OCI-LY1 (cell line): ENCODE results near the gene RIMBP3C.
"Not testable (repeated sequence)": the region's sequence is repeated elsewhere in the genome, so short reads cannot be mapped to it uniquely, and the experiment has no call there.

ENCODE experiments used
- H2AFZ ChIP-seq: fragments of 200-600 bp; sonication (generic), shearing (Covaris generic); 2 replicates; pipeline ENCODE4 v1.6.0; 2014; ENCODE audit warnings: antibody characterized with exemption, mild to moderate bottlenecking, low read length
- H3F3A ChIP-seq: fragments of 200-600 bp; sonication (generic), shearing (Covaris generic); 2 replicates; pipeline ENCODE4 v1.6.0; 2014; ENCODE audit warnings: mild to moderate bottlenecking, antibody characterized with exemption, low read length, moderate library complexity; ENCODE audit not compliant: insufficient read depth
- H3K27ac ChIP-seq: fragments of 200-600 bp; sonication (generic); 2 replicates; pipeline ENCODE4 v1.5.1; 2014; ENCODE audit warnings: low read length, mixed run types, mild to moderate bottlenecking, low read depth; ENCODE audit not compliant: poor library complexity, severe bottlenecking
- H3K27me3 ChIP-seq: fragments of 200-600 bp; sonication (generic); 2 replicates; pipeline ENCODE4 v1.6.0; 2014; ENCODE audit warnings: antibody characterized with exemption, mild to moderate bottlenecking, low read length, moderate library complexity; ENCODE audit not compliant: insufficient read depth
- H3K36me3 ChIP-seq: fragments of 200-600 bp; sonication (generic); 2 replicates; pipeline ENCODE4 v1.6.1; 2014; ENCODE audit warnings: mild to moderate bottlenecking, antibody characterized with exemption, low read length, moderate library complexity, mixed read lengths; ENCODE audit not compliant: insufficient read depth
- H3K4me1 ChIP-seq: fragments of 200-600 bp; sonication (generic); 2 replicates; pipeline ENCODE4 v1.5.1; 2014; ENCODE audit warnings: mild to moderate bottlenecking, low read length, moderate library complexity; ENCODE audit not compliant: insufficient read depth, severe bottlenecking
- H3K4me2 ChIP-seq: fragments of 200-600 bp; sonication (generic), shearing (Covaris generic); 2 replicates; pipeline ENCODE4 v1.6.1; 2014; ENCODE audit warnings: low read length
- H3K4me3 ChIP-seq: fragments of 200-600 bp; sonication (generic); 2 replicates; pipeline ENCODE4 v1.5.1; 2014; ENCODE audit warnings: low read length, low read depth, mild to moderate bottlenecking, mixed read lengths; ENCODE audit not compliant: poor library complexity, severe bottlenecking
- H3K79me2 ChIP-seq: fragments of 200-600 bp; shearing (Covaris generic); 2 replicates; pipeline ENCODE4 v1.6.1; 2016; ENCODE audit warnings: mixed run types, low read length, mixed read lengths; ENCODE audit not compliant: insufficient read depth
- H3K9ac ChIP-seq: fragments of 200-600 bp; sonication (generic), shearing (Covaris generic); 2 replicates; pipeline ENCODE4 v1.6.1; 2014; ENCODE audit warnings: mild to moderate bottlenecking, low read length, mixed read lengths
- H3K9me2 ChIP-seq: fragments of 200-600 bp; sonication (generic), shearing (Covaris generic); 2 replicates; pipeline ENCODE4 v1.6.1; 2014; ENCODE audit warnings: low read depth, mild to moderate bottlenecking, low read length, mixed read lengths
- H3K9me3 ChIP-seq: fragments of 200-600 bp; shearing (Covaris generic); 2 replicates; pipeline ENCODE4 v1.6.1; 2014; ENCODE audit warnings: low read length, mixed read lengths
- H4K20me1 ChIP-seq: fragments of 200-600 bp; sonication (generic), shearing (Covaris generic); 2 replicates; pipeline ENCODE4 v1.6.0; 2016; ENCODE audit warnings: mild to moderate bottlenecking, low read length; ENCODE audit not compliant: insufficient read depth
- EZH2 ChIP-seq: fragments of 200-600 bp; sonication (generic), shearing (Covaris generic); IDR thresholded peaks from 2 replicates; pipeline ENCODE4 v1.8.0; 2017; ENCODE audit warnings: borderline replicate concordance, mixed run types, mild to moderate bottlenecking, antibody characterized with exemption, low read length, moderate library complexity, mixed read lengths
- TF ChIP-seq, protein P1 (sequence below): fragments of 200-600 bp; sonication (generic), shearing (Covaris generic); IDR thresholded peaks from 2 replicates; pipeline ENCODE4 v1.5.1; 2017; ENCODE audit warnings: mild to moderate bottlenecking, antibody characterized with exemption, low read length, moderate library complexity, mixed read lengths

RIMBP3C gene

DNA sequence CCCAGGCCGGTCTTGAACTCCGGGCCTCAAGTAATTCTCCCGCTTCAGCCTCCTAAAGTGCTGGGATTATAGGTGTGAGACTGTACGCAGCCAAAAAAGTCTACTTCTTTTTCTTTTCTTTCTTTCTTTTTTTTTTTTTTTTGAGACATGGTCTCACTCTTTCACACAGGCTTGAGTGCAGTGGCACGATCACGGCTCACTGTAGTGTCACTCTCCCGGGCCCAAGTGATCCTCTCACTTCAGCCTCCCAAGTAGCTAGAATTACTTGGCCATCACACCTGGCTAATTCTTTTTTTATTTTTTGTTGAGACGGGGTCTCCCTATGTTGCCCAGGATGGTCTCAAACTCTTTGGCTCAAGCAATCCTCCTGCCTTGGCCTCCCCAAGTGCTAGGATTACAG lies 12.7 kb upstream of the RIMBP3C start:
- no peaks in the 10 kb centered on the region for H3K36me3 ChIP-seq
- no peaks in the 10 kb centered on the region for H3F3A ChIP-seq
- peaks cover 3% of the 10 kb centered on the region for H3K4me1 ChIP-seq
- H2AFZ ChIP-seq = no peak overlapping the region
- no peak for TF ChIP-seq EZH2
- TF ChIP-seq, protein P1, sequence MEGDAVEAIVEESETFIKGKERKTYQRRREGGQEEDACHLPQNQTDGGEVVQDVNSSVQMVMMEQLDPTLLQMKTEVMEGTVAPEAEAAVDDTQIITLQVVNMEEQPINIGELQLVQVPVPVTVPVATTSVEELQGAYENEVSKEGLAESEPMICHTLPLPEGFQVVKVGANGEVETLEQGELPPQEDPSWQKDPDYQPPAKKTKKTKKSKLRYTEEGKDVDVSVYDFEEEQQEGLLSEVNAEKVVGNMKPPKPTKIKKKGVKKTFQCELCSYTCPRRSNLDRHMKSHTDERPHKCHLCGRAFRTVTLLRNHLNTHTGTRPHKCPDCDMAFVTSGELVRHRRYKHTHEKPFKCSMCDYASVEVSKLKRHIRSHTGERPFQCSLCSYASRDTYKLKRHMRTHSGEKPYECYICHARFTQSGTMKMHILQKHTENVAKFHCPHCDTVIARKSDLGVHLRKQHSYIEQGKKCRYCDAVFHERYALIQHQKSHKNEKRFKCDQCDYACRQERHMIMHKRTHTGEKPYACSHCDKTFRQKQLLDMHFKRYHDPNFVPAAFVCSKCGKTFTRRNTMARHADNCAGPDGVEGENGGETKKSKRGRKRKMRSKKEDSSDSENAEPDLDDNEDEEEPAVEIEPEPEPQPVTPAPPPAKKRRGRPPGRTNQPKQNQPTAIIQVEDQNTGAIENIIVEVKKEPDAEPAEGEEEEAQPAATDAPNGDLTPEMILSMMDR = no peak
- no peak overlapping the region for H3K27ac ChIP-seq
- no peak overlapping the region for H3K9ac ChIP-seq
- no peak overlapping the region for H3K4me3 ChIP-seq
- peaks cover 12% of the 10 kb centered on the region for H3K79me2 ChIP-seq
- no peaks in the 10 kb centered on the region for H3K9me2 ChIP-seq
- no peak overlapping the region for H3K4me2 ChIP-seq
- H3K27me3 ChIP-seq = no peaks in the 10 kb centered on the region
- H4K20me1 ChIP-seq = no peaks in the 10 kb centered on the region
- H3K9me3 ChIP-seq = no peaks in the 10 kb centered on the region

DNA sequence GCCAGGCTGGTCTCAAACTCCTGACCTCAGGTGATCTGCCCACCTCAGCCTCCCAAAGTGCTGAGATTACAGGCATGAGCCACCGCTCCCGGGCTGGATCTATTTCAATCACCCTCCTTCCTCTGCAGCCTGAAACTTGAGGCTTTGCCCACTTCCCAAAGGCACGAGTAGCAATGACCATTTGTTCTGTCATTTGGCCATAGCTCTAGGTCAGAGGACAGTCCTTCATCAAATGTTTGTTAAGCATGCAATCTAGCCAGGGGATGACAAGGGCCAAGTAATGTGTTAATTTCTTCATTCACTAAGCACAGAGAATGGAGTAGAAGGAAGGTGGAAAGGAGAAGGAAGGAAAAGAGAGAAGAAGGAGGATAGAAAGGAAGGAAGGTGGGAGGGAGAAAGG lies 9.4 kb upstream of the RIMBP3C start:
- H3F3A ChIP-seq, H3K4me2 ChIP-seq, H3K4me3 ChIP-seq, H3K27ac ChIP-seq, H3K9me3 ChIP-seq, H2AFZ ChIP-seq, H3K4me1 ChIP-seq, H3K9ac ChIP-seq, H3K9me2 ChIP-seq, H4K20me1 ChIP-seq, H3K79me2 ChIP-seq, H3K27me3 ChIP-seq, H3K36me3 ChIP-seq: not testable (repeated sequence)

DNA sequence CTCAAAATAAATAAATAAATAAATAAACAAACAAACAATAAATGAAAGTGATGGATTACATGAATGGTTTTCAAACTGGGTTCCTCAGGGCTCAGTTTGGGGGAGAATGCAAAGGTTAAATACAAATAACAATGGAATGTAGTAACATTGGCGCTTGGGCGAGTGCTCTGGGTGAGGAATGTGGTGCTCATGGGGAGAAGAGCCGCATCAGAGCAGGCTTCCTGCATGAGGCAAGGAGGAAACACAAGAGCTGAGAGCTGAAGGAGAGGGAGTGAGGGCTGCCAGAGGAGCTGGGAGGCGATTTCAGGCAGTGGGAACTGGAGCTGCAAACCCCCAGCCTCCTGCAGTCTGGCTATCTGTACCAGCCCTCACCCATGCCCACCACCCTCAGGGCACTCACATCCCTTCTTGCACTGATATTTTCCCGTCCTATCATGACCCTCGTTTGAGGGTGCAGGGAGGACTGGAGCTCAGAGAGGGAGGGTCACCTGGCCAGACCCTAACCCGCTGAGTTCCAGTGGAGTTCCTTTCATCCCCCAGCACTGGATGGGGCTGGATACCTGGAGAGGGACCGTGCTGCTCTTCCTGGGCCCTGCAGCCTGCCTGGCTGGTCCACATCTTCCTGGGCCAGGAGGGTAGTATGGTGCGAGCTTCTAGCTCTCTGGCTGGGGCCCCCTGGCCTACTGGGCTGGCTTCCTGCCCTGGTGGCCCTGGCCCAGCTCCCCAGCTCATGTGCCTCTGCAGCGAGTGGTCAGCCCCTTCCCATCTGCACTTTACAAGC lies 8.3 kb upstream of the RIMBP3C start:
- not testable (repeated sequence) for H3K9me2 ChIP-seq, H3K27ac ChIP-seq, H3K79me2 ChIP-seq, H3K4me1 ChIP-seq, H3F3A ChIP-seq, H4K20me1 ChIP-seq, H2AFZ ChIP-seq, H3K36me3 ChIP-seq, H3K27me3 ChIP-seq, H3K4me2 ChIP-seq, H3K9me3 ChIP-seq, H3K4me3 ChIP-seq, H3K9ac ChIP-seq

DNA sequence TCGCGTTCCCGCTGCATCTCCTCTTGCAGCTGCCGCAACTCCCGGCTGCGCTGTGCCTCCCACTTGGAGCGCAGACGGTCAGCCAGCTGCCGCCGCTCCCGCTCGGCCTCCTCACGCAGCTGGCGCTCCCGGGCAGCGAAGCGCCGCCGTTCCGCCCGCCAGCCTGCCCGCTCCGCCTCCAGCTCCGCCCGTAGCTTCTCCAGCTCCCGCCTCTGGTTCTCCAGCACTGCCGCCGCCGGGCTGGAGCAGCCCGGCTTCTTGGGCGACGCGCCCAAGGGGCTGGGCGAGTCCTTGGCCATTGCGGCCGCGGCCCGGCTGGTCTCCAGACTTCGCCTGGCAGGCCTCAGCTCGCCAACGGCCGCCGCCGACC lies 598 bp downstream of the RIMBP3C start:
- H4K20me1 ChIP-seq, H3K79me2 ChIP-seq, H3K27me3 ChIP-seq, H3K4me1 ChIP-seq, H3K9ac ChIP-seq, H3K36me3 ChIP-seq, H3K4me2 ChIP-seq, H3K27ac ChIP-seq, H3F3A ChIP-seq, H3K9me2 ChIP-seq, H3K4me3 ChIP-seq, H2AFZ ChIP-seq, H3K9me3 ChIP-seq: not testable (repeated sequence)

DNA sequence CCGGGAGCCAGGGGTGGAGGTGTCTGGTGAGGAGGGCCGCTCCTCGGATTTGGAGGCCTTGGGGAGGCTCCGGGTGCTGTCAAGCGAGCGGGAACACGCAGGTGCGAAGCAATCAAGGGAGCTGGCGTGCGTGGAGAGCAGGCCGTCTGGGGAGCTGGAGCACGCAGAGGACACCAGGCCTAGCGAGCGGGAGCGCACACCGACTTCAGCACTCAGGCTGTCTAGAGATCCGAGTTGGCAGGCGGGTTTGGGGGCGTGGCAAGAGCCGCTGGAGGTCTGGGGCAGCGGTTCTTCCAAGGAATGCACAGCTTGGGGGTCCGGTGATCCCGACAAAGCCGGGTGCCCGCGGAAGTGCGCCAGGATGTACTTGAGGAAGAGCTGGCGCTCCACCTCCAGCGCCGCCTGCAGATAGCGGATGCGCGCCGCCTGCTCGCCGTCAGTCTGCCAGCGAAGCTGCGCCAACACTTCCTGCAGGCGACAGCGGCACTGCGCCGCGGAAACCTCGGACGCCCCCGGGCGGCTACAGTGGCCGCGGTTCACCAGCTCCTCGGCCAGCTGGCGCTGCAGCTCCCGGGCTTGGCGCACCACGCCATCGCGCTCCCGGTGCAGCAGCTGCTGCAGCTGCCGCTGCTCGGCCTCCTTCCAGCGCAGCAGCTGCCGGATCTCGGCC lies 1.1 kb downstream of the RIMBP3C start:
- not testable (repeated sequence) for H3K9me2 ChIP-seq

DNA sequence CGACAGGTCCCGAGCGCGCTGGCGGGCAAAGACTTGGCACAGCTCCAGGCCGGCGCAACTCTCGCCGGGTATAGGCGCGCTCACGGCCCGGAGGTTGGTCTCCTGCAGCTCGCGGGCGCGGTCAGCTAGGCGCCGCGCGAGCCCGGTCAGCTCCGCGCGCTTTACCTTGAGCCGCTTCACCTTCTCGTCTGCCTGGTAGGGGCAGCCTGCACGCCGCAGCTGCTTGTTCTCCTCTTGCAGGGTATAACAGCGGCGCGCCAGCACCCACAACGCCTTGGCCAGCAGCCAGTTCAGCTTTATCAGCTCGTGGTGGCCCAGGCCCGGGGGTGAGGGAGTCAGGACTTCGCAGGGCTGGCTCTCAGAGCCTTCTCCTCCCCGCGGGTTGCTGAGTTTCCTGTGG lies 1.7 kb downstream of the RIMBP3C start:
- H3K9me2 ChIP-seq, H3K27ac ChIP-seq, H3F3A ChIP-seq, H3K4me1 ChIP-seq, H3K79me2 ChIP-seq, H3K4me2 ChIP-seq, H4K20me1 ChIP-seq, H3K9ac ChIP-seq, H3K27me3 ChIP-seq, H2AFZ ChIP-seq, H3K9me3 ChIP-seq, H3K4me3 ChIP-seq, H3K36me3 ChIP-seq: not testable (repeated sequence)

More for the DNA sequence above, 1.1 kb downstream of the RIMBP3C start:
- not testable (repeated sequence) for H2AFZ ChIP-seq, H3K4me1 ChIP-seq, H3K27ac ChIP-seq, H3K4me2 ChIP-seq, H4K20me1 ChIP-seq, H3K36me3 ChIP-seq, H3K27me3 ChIP-seq, H3K79me2 ChIP-seq, H3K9ac ChIP-seq, H3K4me3 ChIP-seq, H3F3A ChIP-seq, H3K9me3 ChIP-seq
